H9 (cell line): ENCODE results near the gene STARD10. TPM values are rescaled to one million over a fixed set of nuclear protein-coding genes. Genes with fewer than 3 reads are reported as not detected.

Source experiments
- DNase-seq: peaks from one replicate; pipeline ENCODE4 v3.0.0-alpha.2; 2017
- H2AFZ ChIP-seq: one replicate; pipeline ENCODE4 v1.6.1; 2013; ENCODE audit warnings: mild to moderate bottlenecking, low read length, control low read depth, moderate library complexity
- H2AK5ac ChIP-seq: 2 replicates; pipeline ENCODE4 v1.6.1; 2013; ENCODE audit warnings: low read length, control low read depth, mixed read lengths; ENCODE audit not compliant: insufficient read length
- H2BK120ac ChIP-seq: one replicate; pipeline ENCODE4 v1.6.1; 2013; ENCODE audit warnings: low read depth, mild to moderate bottlenecking, low read length, control low read depth, inconsistent platforms; ENCODE audit not compliant: poor library complexity, severe bottlenecking
- H2BK12ac ChIP-seq: 2 replicates; pipeline ENCODE4 v1.6.1; 2013; ENCODE audit warnings: low read length, control low read depth, mixed read lengths, low read depth; ENCODE audit not compliant: insufficient read length
- H2BK15ac ChIP-seq: 2 replicates; pipeline ENCODE4 v1.6.1; 2013; ENCODE audit warnings: low read depth, low read length, control low read depth
- H2BK20ac ChIP-seq: one replicate; pipeline ENCODE4 v1.6.1; 2013; ENCODE audit warnings: low read depth, mild to moderate bottlenecking, low read length, control low read depth, inconsistent platforms; ENCODE audit not compliant: poor library complexity, severe bottlenecking
- H2BK5ac ChIP-seq: 2 replicates; pipeline ENCODE4 v1.6.1; 2013; ENCODE audit warnings: low read length, control low read depth, mixed read lengths; ENCODE audit not compliant: insufficient read length
- H3K14ac ChIP-seq: 2 replicates; pipeline ENCODE4 v1.6.1; 2013; ENCODE audit warnings: low read length, control low read depth; ENCODE audit not compliant: insufficient read depth
- H3K18ac ChIP-seq: 2 replicates; pipeline ENCODE4 v1.6.1; 2013; ENCODE audit warnings: low read depth, mild to moderate bottlenecking, mixed read lengths, low read length, control low read depth; ENCODE audit not compliant: insufficient read length
- H3K23ac ChIP-seq: 2 replicates; pipeline ENCODE4 v1.6.1; 2013; ENCODE audit warnings: low read length, control low read depth, mixed read lengths, low read depth; ENCODE audit not compliant: insufficient read length
- H3K23me2 ChIP-seq: 2 replicates; pipeline ENCODE4 v1.6.1; 2013; ENCODE audit warnings: low read depth, mild to moderate bottlenecking, mixed read lengths, low read length, control low read depth; ENCODE audit not compliant: insufficient read length, poor library complexity, severe bottlenecking
- H3K27ac ChIP-seq: 2 replicates; pipeline ENCODE4 v1.5.1; 2013; ENCODE audit warnings: low read length, control low read depth, mixed read lengths, low read depth; ENCODE audit not compliant: insufficient read length
- H3K27me3 ChIP-seq: 2 replicates; pipeline ENCODE4 v1.6.1; 2013; ENCODE audit warnings: low read length, control low read depth, inconsistent platforms; ENCODE audit not compliant: insufficient read depth
- H3K4ac ChIP-seq: 2 replicates; pipeline ENCODE4 v1.6.1; 2013; ENCODE audit warnings: low read depth, mild to moderate bottlenecking, control low read depth, inconsistent platforms, low read length, moderate library complexity
- H3K4me1 ChIP-seq: 2 replicates; pipeline ENCODE4 v1.6.1; 2013; ENCODE audit warnings: low read length, control low read depth, inconsistent platforms; ENCODE audit not compliant: insufficient read depth
- H3K4me2 ChIP-seq: 2 replicates; pipeline ENCODE4 v1.6.1; 2013; ENCODE audit warnings: low read length, control low read depth, mixed read lengths; ENCODE audit not compliant: insufficient read length, insufficient read depth
- H3K56ac ChIP-seq: 2 replicates; pipeline ENCODE4 v1.6.1; 2013; ENCODE audit warnings: low read depth, mild to moderate bottlenecking, mixed read lengths, low read length, control low read depth; ENCODE audit not compliant: insufficient read length
- H3K79me1 ChIP-seq: 2 replicates; pipeline ENCODE4 v1.6.1; 2013; ENCODE audit warnings: low read depth, mild to moderate bottlenecking, moderate library complexity, low read length, control low read depth, inconsistent platforms; ENCODE audit not compliant: insufficient read depth, poor library complexity, severe bottlenecking
- H3K79me2 ChIP-seq: 2 replicates; pipeline ENCODE4 v1.6.1; 2013; ENCODE audit warnings: low read length, control low read depth, inconsistent platforms; ENCODE audit not compliant: insufficient read depth
- H3K9ac ChIP-seq: 2 replicates; pipeline ENCODE4 v1.6.1; 2013; ENCODE audit warnings: low read length, control low read depth, mixed read lengths; ENCODE audit not compliant: insufficient read length; ENCODE audit errors: extremely low read depth
- H3K9me3 ChIP-seq: one replicate; pipeline ENCODE4 v1.6.1; 2013; ENCODE audit warnings: low read depth, low read length, inconsistent platforms; ENCODE audit not compliant: control insufficient read depth
- H3T11ph ChIP-seq: one replicate; pipeline ENCODE4 v1.6.1; 2013; ENCODE audit warnings: mild to moderate bottlenecking, low read length, control low read depth, inconsistent platforms
- H4K20me1 ChIP-seq: one replicate; pipeline ENCODE4 v1.6.1; 2013; ENCODE audit not compliant: control insufficient read depth, insufficient read length, insufficient read depth
- H4K5ac ChIP-seq: 2 replicates; pipeline ENCODE4 v1.6.1; 2013; ENCODE audit warnings: low read depth, mild to moderate bottlenecking, mixed read lengths, low read length, control low read depth; ENCODE audit not compliant: insufficient read length
- H4K8ac ChIP-seq: replicated peaks from 2 replicates; pipeline ENCODE4 v1.6.1; 2013; ENCODE audit warnings: low read length, control low read depth, mixed read lengths, low read depth; ENCODE audit not compliant: insufficient read length
- H4K91ac ChIP-seq: 2 replicates; pipeline ENCODE4 v1.6.1; 2013; ENCODE audit warnings: low read depth, mild to moderate bottlenecking, moderate library complexity, mixed read lengths, low read length, control low read depth; ENCODE audit not compliant: insufficient read length
- H3K27ac Mint-ChIP-seq, 3 experiments: 2 replicates in 2 of 3; 3 replicates in 1 of 3; pipeline ENCODE4 v1.8.0; 2020 to 2021; ENCODE audit warnings: mixed read lengths in 3 of 3, mild to moderate bottlenecking in 1 of 3, moderate library complexity in 1 of 3
- H3K27me3 Mint-ChIP-seq: 2 replicates; pipeline ENCODE4 v1.8.0; 2021; ENCODE audit warnings: low read depth, mild to moderate bottlenecking, moderate library complexity, mixed read lengths
- H3K36me3 Mint-ChIP-seq, 3 experiments: 2 replicates in 2 of 3; 3 replicates in 1 of 3; pipeline ENCODE4 v1.8.0; 2020 to 2021; ENCODE audit warnings: low read depth in 3 of 3, mixed read lengths in 3 of 3; ENCODE audit not compliant: insufficient read depth in 1 of 3
- H3K4me1 Mint-ChIP-seq, 2 experiments: 2 replicates each; pipeline ENCODE4 v1.8.0; 2020; ENCODE audit warnings: mixed read lengths in 2 of 2
- H3K4me3 Mint-ChIP-seq, 2 experiments: 2 replicates in 1 of 2; 3 replicates in 1 of 2; pipeline ENCODE4 v1.8.0; 2020 to 2021; ENCODE audit warnings: mild to moderate bottlenecking in 2 of 2, mixed read lengths in 2 of 2, moderate library complexity in 1 of 2
- H3K9me3 Mint-ChIP-seq, 2 experiments: 2 replicates in 1 of 2; 3 replicates in 1 of 2; pipeline ENCODE4 v1.8.0; 2020; ENCODE audit warnings: mild to moderate bottlenecking in 2 of 2, mixed read lengths in 2 of 2, moderate library complexity in 1 of 2
- WGBS: extraction: QIAGEN DNeasy Blood & Tissue Kit; methylation state at CpG from one replicate; pipeline ENCODE4 v1.1.7; 2013; ENCODE audit warnings: missing lambda C conversion rate, low lambda C conversion rate, mixed read lengths; ENCODE audit not compliant: insufficient read length; ENCODE audit errors: extremely low coverage; 5-methylcytosine and 5-hydroxymethylcytosine counted together
- total RNA-seq: library from RNA; stranded (reverse); gene quantifications from 2 replicates; pipeline ENCODE4 v1.2.1, GENCODE V29; 2021
- TF ChIP-seq, protein P1 (sequence below): fragments of 200-600 bp; sonication (generic); conservative IDR thresholded peaks from 3 replicates; pipeline ENCODE4 v1.8.0; 2021; ENCODE audit warnings: antibody characterized with exemption, mild to moderate bottlenecking

STARD10 gene
- total RNA-seq, 1 experiment from 2014 or later: 24.4 TPM

GRCh38 chr11:72805216-72805615, 11.4 kb upstream of the STARD10 start:
- Histone ChIP-seq H2BK120ac (no peak overlapping the region), H3K56ac (no peak overlapping the region), H2BK12ac (no peak overlapping the region), H2BK15ac (no peak overlapping the region), H3K9ac (no peak overlapping the region), H4K20me1 (no peaks in the 10 kb centered on the region), H3K79me2 (no peaks in the 10 kb centered on the region), H2AK5ac (no peak overlapping the region), H3K9me3 (no peaks in the 10 kb centered on the region), H3T11ph (no peak overlapping the region), H3K4me1 (no peaks in the 10 kb centered on the region), H3K4me2 (no peak overlapping the region), H2BK5ac (no peak overlapping the region), H2AFZ (no peak overlapping the region), H3K23me2 (no peaks in the 10 kb centered on the region), H3K23ac (no peak overlapping the region), H4K5ac (no peak overlapping the region), H3K27ac (no peak overlapping the region), H2BK20ac (no peak overlapping the region), H3K4ac (no peak overlapping the region), H3K79me1 (no peaks in the 10 kb centered on the region), H3K18ac (no peak overlapping the region), H4K91ac (no peak overlapping the region), H3K14ac (no peak overlapping the region), H4K8ac (no peak overlapping the region), H3K27me3 (no peaks in the 10 kb centered on the region)
- Mint-ChIP-seq H3K27me3 (no peaks in the 10 kb centered on the region; the same call in 1 of the 2 replicates), H3K9me3 (no peaks in the 10 kb centered on the region), H3K4me3 (no peak overlapping the region), H3K27ac (no peak overlapping the region), H3K4me1 (no peaks in the 10 kb centered on the region; a peak in 1 of 4 replicates), H3K36me3 (peaks cover 0 to 13% (median 8%) of the 10 kb centered on the region in 3 experiments; a peak in 5 of 7 replicates)
- no CpG with 5 or more reads among the region's 6 CpGs for WGBS
- no peak for DNase-seq
- TF ChIP-seq, protein P1, sequence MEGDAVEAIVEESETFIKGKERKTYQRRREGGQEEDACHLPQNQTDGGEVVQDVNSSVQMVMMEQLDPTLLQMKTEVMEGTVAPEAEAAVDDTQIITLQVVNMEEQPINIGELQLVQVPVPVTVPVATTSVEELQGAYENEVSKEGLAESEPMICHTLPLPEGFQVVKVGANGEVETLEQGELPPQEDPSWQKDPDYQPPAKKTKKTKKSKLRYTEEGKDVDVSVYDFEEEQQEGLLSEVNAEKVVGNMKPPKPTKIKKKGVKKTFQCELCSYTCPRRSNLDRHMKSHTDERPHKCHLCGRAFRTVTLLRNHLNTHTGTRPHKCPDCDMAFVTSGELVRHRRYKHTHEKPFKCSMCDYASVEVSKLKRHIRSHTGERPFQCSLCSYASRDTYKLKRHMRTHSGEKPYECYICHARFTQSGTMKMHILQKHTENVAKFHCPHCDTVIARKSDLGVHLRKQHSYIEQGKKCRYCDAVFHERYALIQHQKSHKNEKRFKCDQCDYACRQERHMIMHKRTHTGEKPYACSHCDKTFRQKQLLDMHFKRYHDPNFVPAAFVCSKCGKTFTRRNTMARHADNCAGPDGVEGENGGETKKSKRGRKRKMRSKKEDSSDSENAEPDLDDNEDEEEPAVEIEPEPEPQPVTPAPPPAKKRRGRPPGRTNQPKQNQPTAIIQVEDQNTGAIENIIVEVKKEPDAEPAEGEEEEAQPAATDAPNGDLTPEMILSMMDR: no peak
